ENCODE measurements around the gene BRAF.

GRCh38 chr7:140674356-140674800 lies 250.4 kb downstream of the BRAF start:
- TF ChIP-seq, protein P1, sequence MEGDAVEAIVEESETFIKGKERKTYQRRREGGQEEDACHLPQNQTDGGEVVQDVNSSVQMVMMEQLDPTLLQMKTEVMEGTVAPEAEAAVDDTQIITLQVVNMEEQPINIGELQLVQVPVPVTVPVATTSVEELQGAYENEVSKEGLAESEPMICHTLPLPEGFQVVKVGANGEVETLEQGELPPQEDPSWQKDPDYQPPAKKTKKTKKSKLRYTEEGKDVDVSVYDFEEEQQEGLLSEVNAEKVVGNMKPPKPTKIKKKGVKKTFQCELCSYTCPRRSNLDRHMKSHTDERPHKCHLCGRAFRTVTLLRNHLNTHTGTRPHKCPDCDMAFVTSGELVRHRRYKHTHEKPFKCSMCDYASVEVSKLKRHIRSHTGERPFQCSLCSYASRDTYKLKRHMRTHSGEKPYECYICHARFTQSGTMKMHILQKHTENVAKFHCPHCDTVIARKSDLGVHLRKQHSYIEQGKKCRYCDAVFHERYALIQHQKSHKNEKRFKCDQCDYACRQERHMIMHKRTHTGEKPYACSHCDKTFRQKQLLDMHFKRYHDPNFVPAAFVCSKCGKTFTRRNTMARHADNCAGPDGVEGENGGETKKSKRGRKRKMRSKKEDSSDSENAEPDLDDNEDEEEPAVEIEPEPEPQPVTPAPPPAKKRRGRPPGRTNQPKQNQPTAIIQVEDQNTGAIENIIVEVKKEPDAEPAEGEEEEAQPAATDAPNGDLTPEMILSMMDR (conservative IDR thresholded peaks at IDR 0.05; ENCODE audit: low read depth, low read length) = no peak
- TF ChIP-seq EZH2phosphoT487 (IDR thresholded peaks at IDR 0.05; ENCODE audit: borderline replicate concordance, low read length) (no peak), EZH2 (IDR thresholded peaks at IDR 0.05; ENCODE audit: low read length, unreplicated experiment) (no peak)

All from PC-3 (cell line).